AG04449 (cell line): Measurements from ENCODE around the gene TMEM134.

Source experiments
- CTCF ChIA-PET: fragments of 350-600 bp; formaldehyde crosslinking; extraction: SDS; loops from one replicate; lab custom pipeline; 2021; ENCODE audit warnings: antibody characterized with exemption; lab: Yijun Ruan, JAX
- POLR2A ChIA-PET: fragments of 400-600, 350-600 bp; formaldehyde crosslinking; extraction: SDS; loops from one replicate; lab custom pipeline; 2020; ENCODE audit warnings: antibody characterized with exemption, inconsistent platforms; lab: Yijun Ruan, JAX
- DNase-seq: peaks from one replicate; pipeline ENCODE4 v3.0.0-alpha.2; 2010; ENCODE audit warnings: low read depth, low spot score
- H3K4me3 ChIP-seq: 2 replicates; pipeline ENCODE4 v1.5.1; 2011; ENCODE audit warnings: low read depth, mild to moderate bottlenecking, control low read depth, low read length
- CTCF ChIP-seq: IDR thresholded peaks from one replicate; pipeline ENCODE4 v1.5.1; 2011; ENCODE audit warnings: mild to moderate bottlenecking, moderate library complexity, low read length, control low read depth, inconsistent platforms; ENCODE audit not compliant: insufficient read depth; ENCODE audit errors: missing control alignments

Gene TMEM134

GRCh38 chr11:67501854-67502253, 32.8 kb upstream of the TMEM134 start:
- TF ChIP-seq CTCF = no peak
- no peak overlapping the region for H3K4me3 ChIP-seq
- POLR2A ChIA-PET = no interaction called here
- CTCF ChIA-PET = interaction anchor here (1.2 kb wide), 1 partner anchor 239 kb away, joined by 3 read pairs; no protein-coding TSS in a partner anchor
- no peak for DNase-seq

GRCh38 chr11:67500831-67501715, 32.0 kb upstream of the TMEM134 start:
- ChIA-PET CTCF (interaction anchor here (1.2 to 1.4 kb wide), 2 partner anchors 184 to 238 kb away, joined by 3 read pairs; no protein-coding TSS in a partner anchor), POLR2A (no interaction called here)
- no peak overlapping the region for H3K4me3 ChIP-seq
- DNase-seq = no peak
- TF ChIP-seq CTCF = no peak

- CTCF ChIA-PET = interaction anchor here (1.2 to 1.4 kb wide), 2 partner anchors 183 to 238 kb away, joined by 3 read pairs; no protein-coding TSS in a partner anchor
- no peak overlapping the region for H3K4me3 ChIP-seq
- DNase-seq = no peak
- POLR2A ChIA-PET = interaction anchor here (1.5 kb wide), 1 partner anchor 10 kb away, joined by 4 read pairs; no protein-coding TSS in a partner anchor
- no peak for TF ChIP-seq CTCF
Measured at GRCh38 chr11:67500484-67500821, 31.4 kb upstream of the TMEM134 start.

GRCh38 chr11:67499808-67500483, 30.9 kb upstream of the TMEM134 start:
- ChIA-PET CTCF (interaction anchor here (1.4 kb wide), 1 partner anchor 182 kb away, joined by 3 read pairs; no protein-coding TSS in a partner anchor), POLR2A (interaction anchor here (1.5 kb wide), 1 partner anchor 10 kb away, joined by 4 read pairs; no protein-coding TSS in a partner anchor)
- no peak overlapping the region for H3K4me3 ChIP-seq
- no peak for TF ChIP-seq CTCF
- DNase-seq = no peak

GRCh38 chr11:67498544-67498972, 29.5 kb upstream of the TMEM134 start:
- no peak overlapping the region for H3K4me3 ChIP-seq
- TF ChIP-seq CTCF = no peak
- POLR2A ChIA-PET = no interaction called here
- CTCF ChIA-PET = no interaction called here
- no peak for DNase-seq
